ENCODE measurements around the gene NR3C2. TPM values are rescaled to one million over a fixed set of nuclear protein-coding genes. Genes with fewer than 3 reads are reported as not detected.

NR3C2 gene
- total and polyA plus RNA-seq, 7 donors, result 0.70 to 17.9 (median 7.5) TPM

DNA sequence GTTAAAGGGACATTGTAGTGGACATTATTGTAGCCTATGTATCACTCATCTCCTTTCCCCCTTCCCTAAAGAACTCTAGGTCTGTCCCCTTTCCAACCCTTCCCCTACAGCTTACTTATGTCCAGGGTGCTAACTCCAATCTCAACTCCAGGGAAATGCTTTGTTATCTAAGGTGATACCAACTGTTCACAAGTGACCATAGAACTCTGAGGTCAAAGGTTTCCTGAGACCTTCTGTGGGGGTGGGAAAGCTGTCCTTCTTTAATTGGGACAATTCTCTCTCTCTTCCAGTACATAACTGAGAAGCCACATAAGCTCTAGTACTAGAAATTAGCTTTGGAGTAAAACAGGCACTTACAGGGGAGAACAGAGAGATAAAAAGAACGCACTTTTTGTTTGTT, 212.4 kb downstream of the NR3C2 start:
- Histone ChIP-seq H3K27ac (no peak overlapping the region), H3K4me3 (no peak overlapping the region), H3K4me1 (peaks cover under 1% of the 10 kb centered on the region), H3K36me3 (ENCODE audit: insufficient read depth in 1 of 2, low read depth in 1 of 2) (no peaks in the 10 kb centered on the region), H3K9me3 (no peaks in the 10 kb centered on the region), H3K27me3 (ENCODE audit: insufficient read depth in 3 of 3, low read length in 2 of 3) (no peaks in the 10 kb centered on the region)
- intact Hi-C loops (cut with DNase I), result no loop called here
- TF ChIP-seq CTCF (IDR thresholded peaks at IDR 0.05), result no peak
- DNase-seq, result no peak
- WGBS, 3 donors, result 94 to 96% (median 96%) methylated on average over 1 of the region's 1 CpG
- no peak for ATAC-seq

DNA sequence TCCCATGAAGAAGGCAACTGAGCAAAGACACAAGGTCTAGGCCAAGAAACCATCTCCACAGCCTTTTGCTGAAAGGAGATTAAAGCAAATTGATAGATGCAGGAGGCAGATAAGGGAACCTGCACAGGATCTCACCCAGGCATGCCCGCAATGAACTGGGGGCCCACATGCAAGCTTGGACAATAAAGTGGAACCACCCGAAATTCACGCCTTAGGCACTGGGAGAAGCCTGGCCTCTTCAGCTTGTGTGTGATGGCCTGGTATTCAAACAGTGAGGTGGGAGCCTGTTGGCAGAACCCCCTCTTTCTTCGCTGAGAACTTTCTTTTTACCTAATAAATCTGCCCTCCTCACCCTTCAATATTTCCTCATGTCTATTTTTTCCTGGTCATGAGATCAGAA, 213.2 kb downstream of the NR3C2 start:
- H3K9me3 ChIP-seq, result no peaks in the 10 kb centered on the region
- no peak overlapping the region for H3K4me3 ChIP-seq
- intact Hi-C loops (cut with DNase I), result no loop called here
- no peak overlapping the region for H3K27ac ChIP-seq
- no peaks in the 10 kb centered on the region for H3K27me3 ChIP-seq (ENCODE audit: insufficient read depth in 3 of 3, low read length in 2 of 3)
- WGBS, 3 donors, result 92 to 93% (median 93%) methylated on average over 4 of the region's 4 CpGs
- TF ChIP-seq CTCF (IDR thresholded peaks at IDR 0.05), result no peak
- ATAC-seq (no peak), DNase-seq (no peak)
- peaks cover 7% of the 10 kb centered on the region for H3K4me1 ChIP-seq
- no peaks in the 10 kb centered on the region for H3K36me3 ChIP-seq (ENCODE audit: insufficient read depth in 1 of 2, low read depth in 1 of 2)

GRCh38 chr4:148227147-148227546, 215.1 kb downstream of the NR3C2 start:
- no peaks in the 10 kb centered on the region for H3K27me3 ChIP-seq (ENCODE audit: insufficient read depth in 3 of 3, low read length in 2 of 3)
- peaks cover 7% of the 10 kb centered on the region for H3K4me1 ChIP-seq
- no peaks in the 10 kb centered on the region for H3K9me3 ChIP-seq
- H3K27ac ChIP-seq, result no peak overlapping the region
- no peak for TF ChIP-seq CTCF (IDR thresholded peaks at IDR 0.05)
- intact Hi-C loops (cut with DNase I), result no loop called here
- WGBS, 3 donors, result 86 to 96% (median 89%) methylated on average over 5 of the region's 5 CpGs
- ATAC-seq, result no peak
- DNase-seq, result no peak
- H3K36me3 ChIP-seq (ENCODE audit: insufficient read depth in 1 of 2, low read depth in 1 of 2), result no peaks in the 10 kb centered on the region
- no peak overlapping the region for H3K4me3 ChIP-seq

- intact Hi-C loops (cut with DNase I), result no loop called here
- Histone ChIP-seq H3K9me3 (no peaks in the 10 kb centered on the region), H3K27me3 (ENCODE audit: insufficient read depth in 3 of 3, low read length in 2 of 3) (no peaks in the 10 kb centered on the region), H3K27ac (no peak overlapping the region), H3K36me3 (ENCODE audit: insufficient read depth in 1 of 2, low read depth in 1 of 2) (no peaks in the 10 kb centered on the region), H3K4me1 (peaks cover 7% of the 10 kb centered on the region), H3K4me3 (no peak overlapping the region)
- ATAC-seq (no peak), DNase-seq (no peak)
- 92 to 100% (median 97%) methylated on average over 1 of the region's 1 CpG for WGBS, 3 donors
- TF ChIP-seq CTCF (IDR thresholded peaks at IDR 0.05), result no peak
These were observed 215.9 kb downstream of the NR3C2 start for GRCh38 chr4:148226341-148226740.

DNA sequence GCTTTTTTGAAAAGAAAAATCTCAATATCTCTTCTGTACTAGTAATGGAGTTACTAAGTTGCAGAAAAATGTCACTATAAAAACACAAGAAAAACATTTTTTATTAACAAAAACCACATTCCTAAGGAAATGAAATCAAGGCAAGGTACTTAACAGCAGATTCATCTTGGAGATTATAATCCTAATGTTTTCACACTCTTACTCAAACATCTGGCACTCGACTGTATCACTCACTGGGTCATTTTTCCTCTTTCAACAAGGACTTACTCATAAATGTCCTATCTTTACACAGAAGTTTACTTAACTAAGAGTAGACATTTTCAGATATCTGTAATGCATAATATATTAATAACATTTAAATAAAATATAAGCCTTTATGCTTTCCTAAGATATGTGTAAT, 216.6 kb downstream of the NR3C2 start:
- DNase-seq (no peak), ATAC-seq (no peak)
- WGBS, 3 donors, result 40 to 68% (median 55%) methylated on average over 1 of the region's 1 CpG
- intact Hi-C loops (cut with DNase I), result no loop called here
- Histone ChIP-seq H3K9me3 (no peaks in the 10 kb centered on the region), H3K4me3 (no peak overlapping the region), H3K4me1 (peaks cover 7% of the 10 kb centered on the region), H3K27me3 (ENCODE audit: insufficient read depth in 3 of 3, low read length in 2 of 3) (no peaks in the 10 kb centered on the region), H3K36me3 (ENCODE audit: insufficient read depth in 1 of 2, low read depth in 1 of 2) (no peaks in the 10 kb centered on the region), H3K27ac (no peak overlapping the region)
- TF ChIP-seq CTCF (IDR thresholded peaks at IDR 0.05), result no peak
